Breast epithelium (tissue), 4 donors: ENCODE results near the gene SLC29A2. TPM values are rescaled to one million over a fixed set of nuclear protein-coding genes. Genes with fewer than 3 reads are reported as not detected.
"Not testable (repeated sequence)": the region's sequence is repeated elsewhere in the genome, so short reads cannot be mapped to it uniquely, and the experiment has no call there.

Experiments
- DNase-seq, 2 donors: peaks; one replicate each; pipeline ENCODE4 v3.0.0-alpha.2; 2019; ENCODE audit warnings: low spot score in 2 of 2
- H3K27ac ChIP-seq, 2 donors: fragments of 200-600 bp; sonication (generic) in 1 of 2; one replicate each; pipeline ENCODE4 v1.5.1; 2016 to 2019; ENCODE audit warnings: mild to moderate bottlenecking in 1 of 2
- H3K27me3 ChIP-seq, 2 donors: fragments of 200-600 bp; sonication (generic) in 1 of 2; one replicate each; pipeline versions ENCODE4 v1.5.1 to v1.6.0; 2017 to 2019; ENCODE audit warnings: control low read depth in 1 of 2, mild to moderate bottlenecking in 1 of 2
- H3K36me3 ChIP-seq: fragments of 200-600 bp; one replicate; pipeline ENCODE4 v1.5.1; 2019
- H3K4me1 ChIP-seq, 2 donors: fragments of 200-600 bp; sonication (generic); one replicate each; pipeline ENCODE4 v1.5.1; 2016 to 2019; ENCODE audit warnings: control low read depth in 1 of 2
- H3K4me3 ChIP-seq, 3 donors: fragments of 200-600 bp; sonication (generic); 1 replicate in 2 of 3; 2 replicates in 1 of 3; pipeline ENCODE4 v1.5.1; 2016 to 2019; ENCODE audit warnings: mild to moderate bottlenecking in 3 of 3, moderate library complexity in 2 of 3
- H3K9me3 ChIP-seq, 2 donors: fragments of 200-600 bp; sonication (generic) in 1 of 2; one replicate each; pipeline ENCODE4 v1.5.1; 2016 to 2019; ENCODE audit warnings: control low read depth in 1 of 2
- POLR2A ChIP-seq: fragments of 450-650 bp; IDR thresholded peaks from one replicate; pipeline ENCODE4 v1.6.1; 2016; ENCODE audit warnings: antibody characterized with exemption, mild to moderate bottlenecking, moderate library complexity
- POLR2AphosphoS5 ChIP-seq, 3 donors: sonication (generic); formaldehyde crosslinking; IDR thresholded peaks; one replicate each; pipeline ENCODE4 v1.6.1; 2017; ENCODE audit warnings: antibody characterized with exemption in 3 of 3
- intact Hi-C: fragments of 100-400 bp; cut with DNase I; formaldehyde crosslinking; loops from one replicate; pipeline ENCODE4 v1.15.1; 2023; ENCODE audit warnings: low total_unique reads
- total RNA-seq, 3 donors: library from RNA; depleted of rRNA; stranded (reverse); fragments of >200 nt; gene quantifications; one replicate each; pipeline ENCODE4 v1.1.0, GENCODE V29; 2016
- TF ChIP-seq, protein P1 (sequence below), 3 donors: fragments of 450-650 bp; IDR thresholded peaks; one replicate each; pipeline ENCODE4 v1.5.1; 2016 to 2017; ENCODE audit warnings: antibody characterized with exemption in 3 of 3, mild to moderate bottlenecking in 3 of 3, moderate library complexity in 3 of 3

SLC29A2 gene
- total RNA-seq, 3 donors from 2014 or later, result 4.9 to 7.5 (median 6.4) TPM

DNA sequence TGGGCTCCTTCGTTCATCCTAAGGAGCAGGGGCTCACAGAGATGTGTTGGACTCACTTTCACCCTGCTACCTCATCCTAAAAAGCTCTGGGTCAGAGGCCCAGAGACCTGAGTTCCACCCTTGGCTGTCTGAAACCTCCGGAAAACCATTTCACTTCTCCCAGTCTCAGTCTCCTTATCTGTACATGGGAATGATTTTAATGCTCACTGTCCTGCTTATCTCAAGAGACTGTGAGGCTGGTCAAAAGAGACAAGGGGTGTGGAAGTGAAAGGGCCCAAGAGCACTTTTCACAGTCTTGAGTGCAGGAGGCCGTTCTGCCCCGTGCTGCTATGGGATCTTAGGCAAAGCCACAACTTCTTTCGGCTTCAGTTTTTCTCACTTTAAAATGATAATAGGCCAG is 36.1 kb upstream of the SLC29A2 start:
- Histone ChIP-seq H3K27me3 (peaks cover 0 to 25% of the 10 kb centered on the region in 2 donors), H3K36me3 (no peaks in the 10 kb centered on the region), H3K4me1 (no peaks in the 10 kb centered on the region), H3K27ac (no peak overlapping the region), H3K4me3 (no peak overlapping the region), H3K9me3 (no peaks in the 10 kb centered on the region)
- intact Hi-C loops, result no loop called here
- no peak for DNase-seq
- TF ChIP-seq POLR2A, result no peak
- no peak for TF ChIP-seq POLR2AphosphoS5 (IDR thresholded peaks at IDR 0.05)
- TF ChIP-seq, protein P1, sequence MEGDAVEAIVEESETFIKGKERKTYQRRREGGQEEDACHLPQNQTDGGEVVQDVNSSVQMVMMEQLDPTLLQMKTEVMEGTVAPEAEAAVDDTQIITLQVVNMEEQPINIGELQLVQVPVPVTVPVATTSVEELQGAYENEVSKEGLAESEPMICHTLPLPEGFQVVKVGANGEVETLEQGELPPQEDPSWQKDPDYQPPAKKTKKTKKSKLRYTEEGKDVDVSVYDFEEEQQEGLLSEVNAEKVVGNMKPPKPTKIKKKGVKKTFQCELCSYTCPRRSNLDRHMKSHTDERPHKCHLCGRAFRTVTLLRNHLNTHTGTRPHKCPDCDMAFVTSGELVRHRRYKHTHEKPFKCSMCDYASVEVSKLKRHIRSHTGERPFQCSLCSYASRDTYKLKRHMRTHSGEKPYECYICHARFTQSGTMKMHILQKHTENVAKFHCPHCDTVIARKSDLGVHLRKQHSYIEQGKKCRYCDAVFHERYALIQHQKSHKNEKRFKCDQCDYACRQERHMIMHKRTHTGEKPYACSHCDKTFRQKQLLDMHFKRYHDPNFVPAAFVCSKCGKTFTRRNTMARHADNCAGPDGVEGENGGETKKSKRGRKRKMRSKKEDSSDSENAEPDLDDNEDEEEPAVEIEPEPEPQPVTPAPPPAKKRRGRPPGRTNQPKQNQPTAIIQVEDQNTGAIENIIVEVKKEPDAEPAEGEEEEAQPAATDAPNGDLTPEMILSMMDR (IDR thresholded peaks at IDR 0.05), result no peak

DNA sequence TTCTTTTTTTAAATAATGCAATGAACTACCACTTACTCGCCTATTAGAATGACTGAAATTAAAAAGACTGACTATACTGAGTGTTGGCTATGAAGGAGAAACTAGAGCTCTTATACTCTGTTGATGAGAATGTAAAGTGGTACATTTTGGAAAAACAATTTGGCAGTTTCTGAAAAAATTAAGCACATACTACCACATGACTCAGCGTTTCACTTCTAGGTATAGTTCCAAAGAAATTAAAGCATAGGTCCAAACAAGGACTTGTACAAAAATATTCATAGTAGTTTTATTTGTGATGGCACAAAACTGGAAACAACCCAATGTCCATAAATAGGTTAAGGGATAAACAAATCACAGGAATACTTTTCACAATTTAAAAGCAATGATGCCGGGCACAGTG is 22.4 kb upstream of the SLC29A2 start:
- no peak overlapping the region for H3K27ac ChIP-seq

GRCh38 chr11:66391322-66391721 is 19.8 kb upstream of the SLC29A2 start:
- no peak for TF ChIP-seq POLR2A
- no peak for TF ChIP-seq POLR2AphosphoS5 (IDR thresholded peaks at IDR 0.05)
- TF ChIP-seq, protein P1 (IDR thresholded peaks at IDR 0.05), result no peak
- no peak for DNase-seq
- H3K4me1 ChIP-seq, result no peaks in the 10 kb centered on the region
- intact Hi-C loops, result loop anchor here (5.0 kb wide), 1 partner anchor 101 kb away; no protein-coding TSS in a partner anchor
- H3K9me3 ChIP-seq, result no peaks in the 10 kb centered on the region
- H3K27me3 ChIP-seq, result peaks cover 0 to 3% of the 10 kb centered on the region in 2 donors
- no peaks in the 10 kb centered on the region for H3K36me3 ChIP-seq
- no peak overlapping the region for H3K4me3 ChIP-seq
- no peak overlapping the region for H3K27ac ChIP-seq

More for the DNA sequence above, 22.4 kb upstream of the SLC29A2 start:
- no peak overlapping the region for H3K4me3 ChIP-seq
- H3K9me3 ChIP-seq, result no peaks in the 10 kb centered on the region
- H3K27me3 ChIP-seq, result peaks cover 0 to 3% of the 10 kb centered on the region in 2 donors
- TF ChIP-seq POLR2AphosphoS5 (IDR thresholded peaks at IDR 0.05) (no peak), POLR2A (no peak)
- TF ChIP-seq, protein P1 (IDR thresholded peaks at IDR 0.05), result no peak
- no peaks in the 10 kb centered on the region for H3K36me3 ChIP-seq
- DNase-seq, result no peak
- no peaks in the 10 kb centered on the region for H3K4me1 ChIP-seq
- intact Hi-C loops, result loop anchor here (5.0 kb wide), 1 partner anchor 98 kb away; no protein-coding TSS in a partner anchor

GRCh38 chr11:66388780-66389386 is 17.3 kb upstream of the SLC29A2 start:
- Histone ChIP-seq H3K36me3 (no peaks in the 10 kb centered on the region), H3K27ac (no peak overlapping the region), H3K9me3 (no peaks in the 10 kb centered on the region), H3K4me1 (no peaks in the 10 kb centered on the region), H3K4me3 (no peak overlapping the region), H3K27me3 (peaks cover 0 to 3% of the 10 kb centered on the region in 2 donors)
- TF ChIP-seq POLR2AphosphoS5 (IDR thresholded peaks at IDR 0.05), result no peak
- TF ChIP-seq, protein P1 (IDR thresholded peaks at IDR 0.05), result peak in 2 of 3 donors; percentile 38 to 39
- peak in 1 of 2 donors; percentile 56 for DNase-seq
- intact Hi-C loops, result no loop called here

DNA sequence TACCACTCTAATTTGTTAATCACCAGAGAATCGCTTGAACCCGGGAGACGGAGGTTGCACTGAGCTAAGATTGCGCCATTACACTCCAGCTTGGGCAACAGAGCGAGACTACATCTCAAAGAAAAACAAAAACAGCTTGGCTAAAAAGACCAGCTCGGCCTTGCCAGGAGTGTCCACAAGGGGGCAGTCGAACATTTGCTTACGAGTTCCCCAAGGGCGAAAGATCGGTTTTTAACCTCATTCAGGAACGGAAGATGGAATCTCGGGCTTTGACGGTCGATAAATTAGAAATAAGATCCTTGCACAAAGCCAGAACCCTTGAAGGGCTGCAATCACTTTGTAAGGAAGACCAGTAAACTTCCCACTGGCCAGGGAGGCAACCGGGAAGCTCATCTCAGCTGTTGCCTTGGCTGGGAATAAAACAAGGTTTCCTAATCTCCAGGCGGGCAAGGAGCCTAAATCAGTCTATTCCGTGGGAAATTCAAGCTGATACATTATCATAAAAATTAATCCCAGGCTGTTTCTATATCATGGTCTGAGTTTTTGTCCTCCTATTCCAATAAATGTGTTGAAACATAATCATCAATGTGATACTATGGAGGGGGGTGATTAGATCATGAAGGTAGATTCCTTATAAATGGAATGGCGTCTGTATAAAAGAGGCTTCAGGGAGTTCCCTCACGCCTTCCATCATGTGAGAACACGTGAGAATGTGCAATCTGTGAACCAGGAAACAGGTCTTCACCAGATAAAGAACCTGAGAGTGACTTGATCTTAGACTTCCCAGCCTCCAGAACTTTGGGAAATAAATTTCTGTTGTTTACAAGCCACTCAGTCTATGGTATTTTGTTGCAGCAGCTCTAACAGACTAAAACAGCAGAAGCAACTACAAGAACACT is 14.9 kb upstream of the SLC29A2 start:
- intact Hi-C loops, result no loop called here
- no peaks in the 10 kb centered on the region for H3K4me1 ChIP-seq
- H3K4me3 ChIP-seq, result peak overlapping the region in 2 of 3 donors; percentile 35 to 44
- TF ChIP-seq, protein P1 (IDR thresholded peaks at IDR 0.05), result peak; percentile 74 to 95 (median 85)
- no peak for TF ChIP-seq POLR2A
- peak in 1 of 3 donors; percentile 26 for TF ChIP-seq POLR2AphosphoS5 (IDR thresholded peaks at IDR 0.05)
- no peaks in the 10 kb centered on the region for H3K27me3 ChIP-seq
- no peaks in the 10 kb centered on the region for H3K9me3 ChIP-seq
- H3K27ac ChIP-seq, result no peak overlapping the region
- peak; percentile 70 to 85 for DNase-seq
- no peaks in the 10 kb centered on the region for H3K36me3 ChIP-seq

GRCh38 chr11:66384316-66384715 is 12.8 kb upstream of the SLC29A2 start:
- H3K27ac ChIP-seq, H3K4me1 ChIP-seq, H3K36me3 ChIP-seq, intact Hi-C loops, H3K27me3 ChIP-seq, H3K9me3 ChIP-seq, H3K4me3 ChIP-seq, DNase-seq: not testable (repeated sequence)

DNA sequence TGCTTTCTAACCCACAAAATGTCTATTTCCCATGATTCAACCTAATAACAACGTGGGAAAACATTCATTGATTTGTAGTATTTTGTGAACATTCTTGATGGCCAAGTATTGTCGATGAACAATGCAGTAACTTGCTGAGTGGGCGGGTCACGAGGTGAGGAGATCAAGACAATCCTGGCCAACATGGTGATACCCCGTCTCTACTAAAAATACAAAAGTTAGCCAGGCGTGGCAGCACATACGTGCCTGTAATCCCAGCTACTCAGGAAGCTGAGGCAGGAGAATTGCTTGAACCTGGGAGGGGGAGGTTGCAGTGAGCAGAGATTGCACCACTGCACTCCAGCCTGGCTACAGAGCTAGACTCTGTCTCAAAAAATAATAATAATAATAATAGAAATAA is 8.7 kb upstream of the SLC29A2 start:
- H3K4me3 ChIP-seq, H3K36me3 ChIP-seq, DNase-seq, H3K9me3 ChIP-seq, H3K27ac ChIP-seq, H3K4me1 ChIP-seq, H3K27me3 ChIP-seq, intact Hi-C loops: not testable (repeated sequence)
